Measurements from ENCODE around the gene ZBTB43. TPM values are rescaled to one million over a fixed set of nuclear protein-coding genes. Genes with fewer than 3 reads are reported as not detected.
"Not testable (repeated sequence)": the region's sequence is repeated elsewhere in the genome, so short reads cannot be mapped to it uniquely, and the experiment has no call there.

The ZBTB43 gene
- 12.8 TPM for total RNA-seq

GRCh38 chr9:126804696-126805553 is at the start of gene ZBTB43:
ZBTB43 (plus strand) TSS chr9:126805040; CDS start chr9:126832510, 27,470 bp downstream.
- ATAC-seq: peak; percentile 92

GRCh38 chr9:126755317-126755875 is 49.4 kb upstream of the ZBTB43 start:
- ATAC-seq: no peak

- no peak for ATAC-seq
These were observed 48.6 kb upstream of the ZBTB43 start for GRCh38 chr9:126756238-126756637.

- no peak for ATAC-seq
These were observed 47.9 kb upstream of the ZBTB43 start for GRCh38 chr9:126756876-126757415.

- ATAC-seq: no peak
These were observed 45.8 kb upstream of the ZBTB43 start for GRCh38 chr9:126758916-126759585.

- no peak for ATAC-seq
These were observed 43.6 kb upstream of the ZBTB43 start for GRCh38 chr9:126761274-126761673.

GRCh38 chr9:126763130-126763764 is 41.6 kb upstream of the ZBTB43 start:
- ATAC-seq: peak; percentile 57

- ATAC-seq: no peak
These were observed 31.7 kb upstream of the ZBTB43 start for GRCh38 chr9:126773004-126773607.

GRCh38 chr9:126775926-126776325 is 28.9 kb upstream of the ZBTB43 start:
- ATAC-seq: no peak

- peak; percentile 55 for ATAC-seq
These were observed 27.1 kb upstream of the ZBTB43 start for GRCh38 chr9:126777733-126778132.

- ATAC-seq: no peak
These were observed 26.7 kb upstream of the ZBTB43 start for GRCh38 chr9:126778141-126778540.

GRCh38 chr9:126778696-126779095 is 26.1 kb upstream of the ZBTB43 start:
- ATAC-seq: not testable (repeated sequence)

GRCh38 chr9:126781186-126782052 is 23.4 kb upstream of the ZBTB43 start:
- peak; percentile 77 for ATAC-seq

- ATAC-seq: no peak
These were observed 22.8 kb upstream of the ZBTB43 start for GRCh38 chr9:126782053-126782388.

GRCh38 chr9:126783949-126784348 is 20.9 kb upstream of the ZBTB43 start:
- no peak for ATAC-seq

- ATAC-seq: no peak
These were observed 20.4 kb upstream of the ZBTB43 start for GRCh38 chr9:126784401-126784800.

GRCh38 chr9:126784841-126785240 is 20.0 kb upstream of the ZBTB43 start:
- not testable (repeated sequence) for ATAC-seq

GRCh38 chr9:126788046-126788445 is 16.8 kb upstream of the ZBTB43 start:
- ATAC-seq: no peak

- peak; percentile 73 for ATAC-seq
These were observed 16.0 kb upstream of the ZBTB43 start for GRCh38 chr9:126788634-126789349.

- ATAC-seq: no peak
These were observed 14.3 kb upstream of the ZBTB43 start for GRCh38 chr9:126790561-126790960.

All from esophagus mucosa (tissue), 1 donor.